GM12801 (cell line): ENCODE results near the gene SLC25A23.

Experiments
- TF ChIP-seq, protein P1 (sequence below): IDR thresholded peaks from one replicate; pipeline ENCODE4 v1.5.1; 2011; ENCODE audit warnings: control low read depth; ENCODE audit not compliant: insufficient read length; ENCODE audit errors: extremely low read depth

Gene SLC25A23

DNA sequence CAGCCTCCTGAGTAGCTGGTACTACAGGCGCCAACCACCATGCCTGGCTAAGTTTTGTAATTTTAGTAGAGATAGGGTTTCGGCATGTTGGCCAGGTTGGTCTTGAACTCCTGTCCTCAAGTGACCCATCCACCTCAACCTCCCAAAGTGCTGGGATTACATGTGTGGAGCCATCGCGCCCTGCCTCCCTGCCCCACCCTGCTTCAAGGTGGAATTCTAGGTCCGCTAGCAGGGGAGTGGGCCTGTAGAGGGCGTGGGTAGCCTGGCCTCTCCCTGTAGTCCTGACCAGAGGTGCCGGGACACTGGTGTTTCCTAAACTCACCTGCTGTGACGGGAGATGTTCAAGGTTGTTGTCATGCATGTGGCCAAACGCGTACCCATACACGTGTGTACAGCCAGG, 26.4 kb downstream of the SLC25A23 start:
- TF ChIP-seq, protein P1, sequence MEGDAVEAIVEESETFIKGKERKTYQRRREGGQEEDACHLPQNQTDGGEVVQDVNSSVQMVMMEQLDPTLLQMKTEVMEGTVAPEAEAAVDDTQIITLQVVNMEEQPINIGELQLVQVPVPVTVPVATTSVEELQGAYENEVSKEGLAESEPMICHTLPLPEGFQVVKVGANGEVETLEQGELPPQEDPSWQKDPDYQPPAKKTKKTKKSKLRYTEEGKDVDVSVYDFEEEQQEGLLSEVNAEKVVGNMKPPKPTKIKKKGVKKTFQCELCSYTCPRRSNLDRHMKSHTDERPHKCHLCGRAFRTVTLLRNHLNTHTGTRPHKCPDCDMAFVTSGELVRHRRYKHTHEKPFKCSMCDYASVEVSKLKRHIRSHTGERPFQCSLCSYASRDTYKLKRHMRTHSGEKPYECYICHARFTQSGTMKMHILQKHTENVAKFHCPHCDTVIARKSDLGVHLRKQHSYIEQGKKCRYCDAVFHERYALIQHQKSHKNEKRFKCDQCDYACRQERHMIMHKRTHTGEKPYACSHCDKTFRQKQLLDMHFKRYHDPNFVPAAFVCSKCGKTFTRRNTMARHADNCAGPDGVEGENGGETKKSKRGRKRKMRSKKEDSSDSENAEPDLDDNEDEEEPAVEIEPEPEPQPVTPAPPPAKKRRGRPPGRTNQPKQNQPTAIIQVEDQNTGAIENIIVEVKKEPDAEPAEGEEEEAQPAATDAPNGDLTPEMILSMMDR, result no peak

DNA sequence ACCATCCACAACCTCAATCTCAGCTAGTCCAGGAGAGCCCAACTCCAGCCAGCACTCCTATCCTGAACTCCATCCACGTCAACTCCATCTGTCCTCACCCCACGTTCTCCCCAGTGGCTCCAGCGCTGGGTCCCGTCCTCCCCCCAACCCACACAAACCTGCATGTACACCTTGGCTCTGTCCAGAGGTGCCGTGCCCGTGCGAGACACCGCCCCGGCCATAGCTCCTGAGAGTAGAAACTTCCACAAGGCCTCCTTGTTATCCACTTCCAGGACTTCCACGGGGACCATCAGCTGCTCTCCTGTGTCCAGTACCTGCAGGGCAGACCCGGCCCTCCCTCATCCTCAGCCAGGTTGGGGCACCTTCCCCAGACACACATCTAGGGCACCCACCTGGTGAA, 27.7 kb downstream of the SLC25A23 start:
- TF ChIP-seq, protein P1, result no peak

DNA sequence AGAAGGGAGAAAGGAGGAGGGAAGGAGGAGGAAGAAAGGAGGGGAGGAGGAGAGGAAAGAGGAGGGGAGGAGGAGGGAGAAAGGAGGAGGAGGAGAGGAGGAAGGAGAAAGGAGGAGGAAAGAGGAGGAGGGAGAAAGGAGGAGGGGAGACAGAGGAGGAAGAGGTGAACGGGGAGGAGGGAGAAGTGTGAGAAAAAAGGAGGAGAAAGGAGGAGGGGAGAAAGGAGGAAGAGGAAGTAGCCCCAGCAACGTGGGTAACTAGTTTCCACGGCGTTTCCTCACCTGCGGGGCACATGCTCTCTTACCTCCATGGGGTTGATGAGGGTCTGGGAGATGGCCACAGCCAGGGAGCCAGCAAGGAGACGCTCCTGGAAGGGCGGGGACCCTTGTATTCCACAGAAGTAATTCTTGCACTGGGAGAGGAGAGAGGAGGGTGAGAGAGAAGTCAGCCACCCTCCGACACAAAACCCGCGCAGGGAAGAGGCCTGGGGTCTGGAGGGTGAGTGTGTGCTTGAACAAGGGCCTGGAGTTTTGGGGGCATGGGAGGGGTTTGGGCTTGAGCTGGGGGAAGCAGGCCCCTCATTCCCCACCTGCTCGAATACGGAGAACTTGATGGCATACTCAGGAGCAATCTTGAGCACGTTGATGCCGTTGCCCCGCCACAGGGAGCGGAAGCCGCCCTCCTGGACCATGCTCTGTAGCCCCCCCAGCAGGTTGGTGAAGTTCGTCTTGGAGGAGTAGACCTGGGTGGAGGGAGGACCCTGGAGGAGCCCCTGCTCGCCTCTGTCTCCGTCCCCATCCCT, 30.0 kb downstream of the SLC25A23 start:
- TF ChIP-seq, protein P1, result no peak

DNA sequence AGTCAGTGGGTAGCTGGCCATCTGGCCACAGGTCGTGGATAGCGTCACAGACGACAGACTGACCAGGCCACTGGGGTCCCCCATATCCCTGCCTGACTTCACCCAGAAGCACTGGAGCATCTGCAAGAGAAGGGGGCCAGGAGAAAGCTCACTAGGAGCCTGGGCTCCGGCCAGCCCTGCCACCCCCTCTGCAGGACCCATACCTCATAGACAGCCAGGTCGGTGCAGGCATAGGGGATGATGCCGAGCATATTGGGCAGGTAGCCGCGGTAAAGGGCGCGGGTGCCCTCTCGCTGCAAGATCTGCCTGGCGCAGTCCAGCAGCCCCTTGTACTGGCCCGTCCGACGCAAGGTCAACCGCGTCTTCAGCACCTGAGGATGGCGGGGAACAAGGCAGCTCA, 32.5 kb downstream of the SLC25A23 start:
- TF ChIP-seq, protein P1, result no peak

DNA sequence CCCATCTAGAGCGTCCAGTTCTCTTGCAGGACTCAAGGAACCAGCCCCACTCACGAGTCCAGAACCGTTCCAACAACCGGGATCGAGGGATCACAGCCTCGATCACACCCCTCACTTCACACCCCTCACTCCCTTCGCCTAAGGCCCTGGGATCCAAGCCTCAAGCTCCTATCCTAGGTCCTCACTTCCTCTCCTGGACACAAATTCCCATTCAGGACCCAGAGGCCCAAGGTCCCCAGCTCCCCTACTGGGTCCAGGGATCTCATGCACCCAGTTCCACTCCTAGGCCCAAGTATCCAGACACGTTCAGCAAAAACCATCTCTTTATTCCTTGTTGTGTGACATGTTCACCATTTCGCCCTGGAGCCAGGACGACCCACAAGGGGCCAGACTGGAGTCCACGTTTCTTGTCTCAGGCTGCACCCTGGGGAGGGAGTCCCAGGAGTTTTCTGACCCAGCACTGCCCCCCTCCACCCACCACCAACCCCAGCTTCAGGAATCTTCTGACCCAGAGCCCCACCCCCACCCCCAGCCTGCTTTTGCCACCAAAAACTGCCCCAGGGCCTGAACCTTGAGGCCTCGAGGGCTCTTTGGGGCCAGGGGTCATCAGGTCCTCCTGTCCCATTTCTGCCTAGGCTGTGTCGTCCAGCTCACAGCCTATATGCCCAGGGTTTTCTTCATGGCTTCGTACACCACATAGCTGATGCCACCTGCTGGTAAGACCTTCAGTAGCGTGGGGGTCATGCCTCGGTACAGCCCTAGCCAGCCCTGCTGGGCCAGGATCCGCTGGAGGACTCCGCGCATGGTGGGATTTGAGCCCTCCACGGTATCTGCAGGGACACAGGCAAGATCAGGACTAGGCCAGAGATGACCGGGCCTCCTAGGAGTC, 33.6 kb downstream of the SLC25A23 start:
- TF ChIP-seq, protein P1, result no peak

DNA sequence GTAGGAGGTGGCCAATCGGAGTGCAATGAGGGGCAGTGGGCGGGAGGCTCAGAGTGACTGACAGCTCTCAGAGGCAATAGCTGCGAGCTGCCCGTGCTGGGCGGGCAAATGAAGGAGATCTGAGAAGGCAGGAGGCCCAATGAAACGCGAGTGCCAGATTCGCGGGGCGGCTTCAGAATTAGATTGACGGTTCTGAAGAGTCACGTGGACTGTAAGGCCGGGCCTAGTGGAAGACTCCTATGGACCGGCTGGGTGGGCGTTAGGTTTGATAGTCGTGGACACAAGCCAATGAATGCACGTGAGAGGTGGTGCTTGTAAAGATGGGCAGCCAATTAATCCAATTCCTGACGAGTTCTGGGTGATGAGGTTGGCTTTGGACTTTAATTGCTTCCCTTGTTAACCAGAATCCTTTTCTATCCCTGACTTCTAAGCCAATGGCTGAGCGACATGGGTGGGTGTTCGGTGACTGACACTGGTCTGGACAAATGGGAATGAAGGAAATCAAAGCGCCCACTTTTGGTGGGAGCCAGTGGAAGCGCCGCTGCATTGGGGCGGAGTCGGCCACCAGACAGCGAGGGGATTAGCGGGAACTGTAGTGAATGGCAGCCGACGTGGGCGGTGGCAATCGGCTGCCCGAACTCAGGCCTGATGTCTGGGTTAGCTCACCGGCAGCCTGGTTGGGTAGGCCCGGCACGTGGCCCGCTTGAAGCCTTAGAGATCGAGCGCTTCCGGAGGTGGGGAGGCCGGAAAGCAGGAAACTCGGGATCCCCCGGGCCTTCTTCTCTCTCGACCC, 34.5 kb downstream of the SLC25A23 start:
- TF ChIP-seq, protein P1, result no peak
